Nephron (organoid): ENCODE data around the gene ZNF473.

ENCODE experiments used
- H3K27ac Mint-ChIP-seq, 3 experiments: 2 replicates each; pipeline ENCODE4 v1.8.0; 2020; ENCODE audit warnings: mixed read lengths in 3 of 3, mild to moderate bottlenecking in 2 of 3, moderate library complexity in 1 of 3
- H3K27me3 Mint-ChIP-seq: 2 replicates; pipeline ENCODE4 v1.8.0; 2021; ENCODE audit warnings: low read depth, mild to moderate bottlenecking, moderate library complexity, mixed read lengths
- H3K36me3 Mint-ChIP-seq: 2 replicates; pipeline ENCODE4 v1.8.0; 2020; ENCODE audit warnings: low read depth, mixed read lengths
- H3K4me1 Mint-ChIP-seq: 2 replicates; pipeline ENCODE4 v1.8.0; 2020; ENCODE audit warnings: mixed read lengths
- H3K4me3 Mint-ChIP-seq, 3 experiments: 2 replicates each; pipeline ENCODE4 v1.8.0; 2020; ENCODE audit warnings: mild to moderate bottlenecking in 3 of 3, mixed read lengths in 3 of 3, moderate library complexity in 2 of 3
- H3K9me3 Mint-ChIP-seq: 2 replicates; pipeline ENCODE4 v1.8.0; 2020; ENCODE audit warnings: mixed read lengths
- TF ChIP-seq, protein P1 (sequence below), 3 experiments: fragments of 200-600 bp; sonication (generic); IDR thresholded peaks; one replicate each; pipeline ENCODE4 v1.5.0; 2021; ENCODE audit warnings: antibody characterized with exemption in 3 of 3; ENCODE audit not compliant: unreplicated experiment in 3 of 3

ZNF473 gene

GRCh38 chr19:50025794-50026549 is at the start of gene ZNF473:
ZNF473 (plus strand) TSS chr19:50026005; CDS start chr19:50031083, 5,078 bp downstream.
- Mint-ChIP-seq H3K36me3 (peaks cover 22% of the 10 kb centered on the region), H3K9me3 (no peaks in the 10 kb centered on the region), H3K4me3 (peak within 1 kb of the TSS; percentile 94 to 97 (median 95)), H3K27me3 (no peaks in the 10 kb centered on the region), H3K4me1 (peaks cover 17% of the 10 kb centered on the region), H3K27ac (peak within 1 kb of the TSS; percentile 67 to 91 (median 88))
- TF ChIP-seq, protein P1, sequence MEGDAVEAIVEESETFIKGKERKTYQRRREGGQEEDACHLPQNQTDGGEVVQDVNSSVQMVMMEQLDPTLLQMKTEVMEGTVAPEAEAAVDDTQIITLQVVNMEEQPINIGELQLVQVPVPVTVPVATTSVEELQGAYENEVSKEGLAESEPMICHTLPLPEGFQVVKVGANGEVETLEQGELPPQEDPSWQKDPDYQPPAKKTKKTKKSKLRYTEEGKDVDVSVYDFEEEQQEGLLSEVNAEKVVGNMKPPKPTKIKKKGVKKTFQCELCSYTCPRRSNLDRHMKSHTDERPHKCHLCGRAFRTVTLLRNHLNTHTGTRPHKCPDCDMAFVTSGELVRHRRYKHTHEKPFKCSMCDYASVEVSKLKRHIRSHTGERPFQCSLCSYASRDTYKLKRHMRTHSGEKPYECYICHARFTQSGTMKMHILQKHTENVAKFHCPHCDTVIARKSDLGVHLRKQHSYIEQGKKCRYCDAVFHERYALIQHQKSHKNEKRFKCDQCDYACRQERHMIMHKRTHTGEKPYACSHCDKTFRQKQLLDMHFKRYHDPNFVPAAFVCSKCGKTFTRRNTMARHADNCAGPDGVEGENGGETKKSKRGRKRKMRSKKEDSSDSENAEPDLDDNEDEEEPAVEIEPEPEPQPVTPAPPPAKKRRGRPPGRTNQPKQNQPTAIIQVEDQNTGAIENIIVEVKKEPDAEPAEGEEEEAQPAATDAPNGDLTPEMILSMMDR (IDR thresholded peaks at IDR 0.05; ENCODE audit: unreplicated experiment in 3 of 3): no peak

GRCh38 chr19:49976496-49976895 is 49.3 kb upstream of the ZNF473 start:
- H3K4me1 Mint-ChIP-seq: peaks cover 3% of the 10 kb centered on the region
- H3K9me3 Mint-ChIP-seq: no peaks in the 10 kb centered on the region
- no peak overlapping the region for H3K27ac Mint-ChIP-seq
- H3K36me3 Mint-ChIP-seq: peaks cover 10% of the 10 kb centered on the region
- no peak overlapping the region for H3K4me3 Mint-ChIP-seq
- H3K27me3 Mint-ChIP-seq: peaks cover 6% of the 10 kb centered on the region
- TF ChIP-seq, protein P1 (IDR thresholded peaks at IDR 0.05; ENCODE audit: unreplicated experiment in 3 of 3): no peak

DNA sequence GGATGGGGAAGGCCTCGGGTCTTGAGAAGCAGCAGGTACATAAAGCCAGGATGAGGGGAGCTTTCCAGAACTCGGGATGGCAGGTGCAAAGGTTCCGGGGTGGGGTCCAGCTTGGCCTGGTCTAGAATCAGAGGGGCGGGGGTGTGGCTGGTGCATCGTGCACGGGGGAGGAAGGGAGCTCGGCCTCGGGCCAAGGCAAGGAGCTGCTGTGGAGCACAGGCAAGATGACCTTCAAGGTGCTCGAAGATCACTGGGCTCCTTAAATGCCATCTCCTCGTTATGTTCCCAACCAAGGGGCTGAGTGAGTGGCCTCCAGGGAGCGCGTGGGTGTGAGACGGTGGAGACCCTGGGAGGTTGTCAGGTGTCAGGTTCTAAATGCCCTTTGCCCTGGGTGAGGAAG is 48.7 kb upstream of the ZNF473 start:
- Mint-ChIP-seq H3K4me1 (peaks cover 3% of the 10 kb centered on the region), H3K27ac (no peak overlapping the region), H3K9me3 (no peaks in the 10 kb centered on the region), H3K4me3 (no peak overlapping the region), H3K27me3 (peaks cover 6% of the 10 kb centered on the region), H3K36me3 (peaks cover 15% of the 10 kb centered on the region)
- TF ChIP-seq, protein P1 (IDR thresholded peaks at IDR 0.05; ENCODE audit: unreplicated experiment in 3 of 3): no peak

DNA sequence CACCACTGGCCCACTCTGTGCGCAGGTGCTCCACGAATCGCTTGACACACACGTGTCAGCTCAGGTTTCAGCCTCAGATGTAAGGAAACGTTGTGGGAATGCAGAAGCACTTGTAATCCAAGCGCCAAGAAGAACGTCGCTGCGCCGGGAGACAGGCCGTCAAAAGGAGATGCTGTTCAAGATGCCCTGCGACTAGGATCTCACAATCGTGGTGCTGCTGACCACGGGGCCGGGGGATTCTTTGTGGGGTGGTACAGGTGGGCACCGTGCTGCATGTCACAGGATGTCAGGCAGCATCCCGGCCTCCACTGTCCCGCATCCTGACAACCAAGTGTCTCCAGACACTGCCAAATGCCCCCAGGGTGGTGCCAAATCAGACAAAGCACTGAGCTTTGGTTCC is 47.9 kb upstream of the ZNF473 start:
- Mint-ChIP-seq H3K36me3 (peaks cover 15% of the 10 kb centered on the region), H3K4me1 (peaks cover 3% of the 10 kb centered on the region), H3K27me3 (peaks cover 2% of the 10 kb centered on the region), H3K4me3 (no peak overlapping the region), H3K9me3 (no peaks in the 10 kb centered on the region), H3K27ac (no peak overlapping the region)
- TF ChIP-seq, protein P1 (IDR thresholded peaks at IDR 0.05; ENCODE audit: unreplicated experiment in 3 of 3): no peak

- H3K27ac Mint-ChIP-seq: no peak overlapping the region
- H3K4me3 Mint-ChIP-seq: no peak overlapping the region
- TF ChIP-seq, protein P1 (IDR thresholded peaks at IDR 0.05; ENCODE audit: unreplicated experiment in 3 of 3): no peak
- H3K27me3 Mint-ChIP-seq: no peaks in the 10 kb centered on the region
- peaks cover 15% of the 10 kb centered on the region for H3K36me3 Mint-ChIP-seq
- peaks cover 3% of the 10 kb centered on the region for H3K4me1 Mint-ChIP-seq
- H3K9me3 Mint-ChIP-seq: no peaks in the 10 kb centered on the region
Measured at GRCh38 chr19:49978324-49978723, 47.5 kb upstream of the ZNF473 start.
